HCT116 (cell line): ENCODE data around the gene CPNE4. TPM values are rescaled to one million over a fixed set of nuclear protein-coding genes. Genes with fewer than 3 reads are reported as not detected.

Source experiments
- ATAC-seq: fragments of 200-7000 bp; cut with Tn5 transposase; 2 replicates; pipeline ENCODE4 v1.9.1; 2020; ENCODE audit warnings: mild to moderate bottlenecking, moderate library complexity
- BruUV-seq: library from RNA; stranded (reverse); fragments of 400-500 nt; replicated peaks from 2 replicates; lab custom pipeline; 2021; lab: Mats Ljungman, UMichigan
- CTCF ChIA-PET: fragments of 300-600 bp; sonication (Branson Sonifier 250); formaldehyde crosslinking; loops from one replicate; lab custom pipeline; 2021; ENCODE audit warnings: antibody characterized with exemption; lab: Charles Lee
- POLR2A ChIA-PET: fragments of 300-600, 350-600 bp; sonication (Branson Sonifier 250); formaldehyde crosslinking; loops from one replicate; lab custom pipeline; 2021; ENCODE audit warnings: antibody characterized with exemption; lab: Charles Lee
- RAD21 ChIA-PET, 2 experiments: fragments of 300-600 bp; sonication (Branson Sonifier 250); formaldehyde crosslinking; loops; one replicate each; lab custom pipeline; 2023; ENCODE audit warnings: low total read pairs in 2 of 2; ENCODE audit not compliant: uncharacterized antibody in 2 of 2, unreplicated experiment in 2 of 2, low non-redundant PET in 1 of 2; lab: Charles Lee
- DNase-seq: peaks from one replicate; pipeline ENCODE4 v3.0.0-alpha.2; 2010; ENCODE audit warnings: low read depth, low spot score
- H2AFZ ChIP-seq: fragments of 200-600 bp; shearing (Covaris generic), sonication (generic); 2 replicates; pipeline ENCODE4 v1.6.1; 2017; ENCODE audit warnings: low read depth, mixed run types, mixed read lengths, antibody characterized with exemption, low read length; ENCODE audit not compliant: poor library complexity, severe bottlenecking
- H3K27ac ChIP-seq: 2 replicates; pipeline ENCODE4 v1.5.1; 2012; ENCODE audit warnings: low read depth, low read length
- H3K27me3 ChIP-seq: fragments of 200-600 bp; sonication (generic); 2 replicates; pipeline ENCODE4 v1.6.1; 2016; ENCODE audit warnings: mixed run types, low read length, mixed read lengths; ENCODE audit not compliant: insufficient read depth
- H3K36me3 ChIP-seq, 2 experiments: fragments of 200-500 bp in 1 of 2; fragments of 200-600 bp in 1 of 2; sonication (Bioruptor generic) in 1 of 2; sonication (generic) in 1 of 2; 2 replicates each; pipeline versions ENCODE4 v1.5.1 to v1.6.1; 2014 to 2016; ENCODE audit warnings: low read length in 2 of 2, inconsistent platforms in 1 of 2, mixed read lengths in 1 of 2, mixed run types in 1 of 2; ENCODE audit not compliant: insufficient read depth in 2 of 2, control insufficient read depth in 1 of 2
- H3K4me1 ChIP-seq, 2 experiments: fragments of 200-600 bp in 1 of 2; sonication (generic) in 1 of 2; 2 replicates each; pipeline versions ENCODE4 v1.5.1 to v1.6.1; 2012 to 2017; ENCODE audit warnings: low read length in 2 of 2, inconsistent platforms in 1 of 2, mild to moderate bottlenecking in 1 of 2, mixed read lengths in 1 of 2, mixed run types in 1 of 2, moderate library complexity in 1 of 2; ENCODE audit not compliant: insufficient read depth in 2 of 2, control insufficient read depth in 1 of 2
- H3K4me2 ChIP-seq: fragments of 200-600 bp; sonication (generic); 2 replicates; pipeline ENCODE4 v1.6.1; 2017; ENCODE audit warnings: mixed run types, low read length, mixed read lengths
- H3K4me3 ChIP-seq, 2 experiments: fragments of 200-600 bp in 1 of 2; sonication (generic) in 1 of 2; replicated peaks in 1 of 2; 2 replicates each; pipeline ENCODE4 v1.5.1; 2011 to 2016; ENCODE audit warnings: low read length in 2 of 2, control low read depth in 1 of 2, low read depth in 1 of 2, mild to moderate bottlenecking in 1 of 2, mixed read lengths in 1 of 2, mixed run types in 1 of 2
- H3K79me2 ChIP-seq: fragments of 200-600 bp; sonication (generic); 2 replicates; pipeline ENCODE4 v1.6.1; 2017; ENCODE audit warnings: mild to moderate bottlenecking, mixed run types, low read length, moderate library complexity, mixed read lengths; ENCODE audit not compliant: insufficient read depth
- H3K9ac ChIP-seq: fragments of 200-600 bp; sonication (generic); 2 replicates; pipeline ENCODE4 v1.6.1; 2016; ENCODE audit warnings: low read length, mixed read lengths
- H3K9me2 ChIP-seq: fragments of 200-600 bp; sonication (generic), shearing (Covaris generic); 2 replicates; pipeline ENCODE4 v1.6.1; 2017; ENCODE audit warnings: mixed run types, mild to moderate bottlenecking, moderate library complexity; ENCODE audit not compliant: insufficient read depth
- H3K9me3 ChIP-seq, 2 experiments: fragments of 200-500 bp in 1 of 2; fragments of 200-600 bp in 1 of 2; sonication (Bioruptor generic) in 1 of 2; sonication (generic) in 1 of 2; 2 replicates each; pipeline ENCODE4 v1.6.1; 2014 to 2017; ENCODE audit warnings: low read length in 2 of 2, mixed read lengths in 2 of 2, inconsistent platforms in 1 of 2, low read depth in 1 of 2, mild to moderate bottlenecking in 1 of 2, mixed run types in 1 of 2, moderate library complexity in 1 of 2; ENCODE audit not compliant: control insufficient read depth in 1 of 2, insufficient read depth in 1 of 2
- H4K20me1 ChIP-seq: fragments of 200-600 bp; sonication (generic), shearing (Covaris generic); 2 replicates; pipeline ENCODE4 v1.6.1; 2017; ENCODE audit warnings: mixed run types, mild to moderate bottlenecking, moderate library complexity; ENCODE audit not compliant: insufficient read depth
- CEBPB ChIP-seq: IDR thresholded peaks from 2 replicates; pipeline ENCODE4 v1.6.1; 2012; ENCODE audit warnings: low read depth
- ELF1 ChIP-seq: IDR thresholded peaks from 2 replicates; pipeline ENCODE4 v1.6.1; 2012; ENCODE audit warnings: low read depth, borderline replicate concordance
- FOSL1 ChIP-seq: IDR thresholded peaks from 2 replicates; pipeline ENCODE4 v1.6.1; 2012; ENCODE audit warnings: low read depth
- POLR2A ChIP-seq: IDR thresholded peaks from 2 replicates; pipeline ENCODE4 v1.7.0; 2011; ENCODE audit warnings: borderline replicate concordance; ENCODE audit not compliant: insufficient read depth, insufficient read length; ENCODE audit errors: extremely low read depth
- POLR2AphosphoS5 ChIP-seq: IDR thresholded peaks from 2 replicates; pipeline ENCODE4 v1.6.1; 2011; ENCODE audit warnings: mild to moderate bottlenecking, low read depth, low read length, moderate library complexity
- RAD21 ChIP-seq: IDR thresholded peaks from 2 replicates; pipeline ENCODE4 v1.6.1; 2012; ENCODE audit warnings: low read depth, mild to moderate bottlenecking
- SIN3A ChIP-seq: IDR thresholded peaks from 2 replicates; pipeline ENCODE4 v1.6.1; 2012; ENCODE audit warnings: low read depth
- SP1 ChIP-seq: IDR thresholded peaks from 2 replicates; pipeline ENCODE4 v1.6.1; 2012; ENCODE audit warnings: low read depth
- SRF ChIP-seq: IDR thresholded peaks from 2 replicates; pipeline ENCODE4 v1.6.1; 2012; ENCODE audit warnings: low read depth
- YY1 ChIP-seq: IDR thresholded peaks from 2 replicates; pipeline ENCODE4 v1.6.1; 2011; ENCODE audit warnings: low read length, low read depth, moderate library complexity, mild to moderate bottlenecking; ENCODE audit not compliant: insufficient replicate concordance; ENCODE audit errors: extremely low read depth
- ZFX ChIP-seq: fragments of 450-650 bp; IDR thresholded peaks from 2 replicates; pipeline ENCODE4 v1.6.1; 2017
- intact Hi-C: fragments of 100-400 bp; cut with micrococcal nuclease; formaldehyde crosslinking; loops from 2 replicates; pipeline ENCODE4 v1.10.0; 2022
- total RNA-seq: library from RNA; stranded (reverse); gene quantifications from one replicate; pipeline ENCODE4 v1.2.1, GENCODE V29; 2021; ENCODE audit not compliant: unreplicated experiment
- TF ChIP-seq, protein P1 (sequence below): IDR thresholded peaks from 2 replicates; pipeline ENCODE4 v1.6.1; 2012
- TF ChIP-seq, protein P2 (sequence below): IDR thresholded peaks from 2 replicates; pipeline ENCODE4 v1.6.1; 2012; ENCODE audit warnings: low read depth

CPNE4 gene
- total RNA-seq, 1 experiment from 2014 or later = not detected

DNA sequence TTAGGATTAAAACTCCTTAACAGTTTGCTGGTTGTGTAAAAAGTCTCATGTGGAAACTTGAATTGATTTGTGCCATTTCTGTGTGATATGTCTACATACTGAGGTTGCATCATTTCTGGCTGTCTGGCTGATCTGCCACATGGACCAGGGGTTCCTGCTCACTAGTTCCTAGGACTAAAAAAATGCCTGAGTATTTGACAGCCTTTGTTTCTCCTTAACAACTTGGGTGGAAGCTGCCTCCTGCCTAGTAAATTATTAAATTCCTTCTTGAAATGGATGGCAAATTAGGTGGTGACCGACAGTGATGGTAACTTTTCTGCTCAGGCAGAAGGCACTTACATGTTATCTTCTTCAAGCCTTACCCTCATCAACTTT, 305.2 kb downstream of the CPNE4 start:
- CTCF ChIA-PET = no interaction called here
- RAD21 ChIA-PET = no interaction called here
- no peak overlapping the region for H3K9ac ChIP-seq
- H2AFZ ChIP-seq = no peak overlapping the region
- DNase-seq = no peak
- POLR2A ChIA-PET = no interaction called here
- intact Hi-C loops = no loop called here
- H3K9me2 ChIP-seq = no peaks in the 10 kb centered on the region
- H4K20me1 ChIP-seq = no peaks in the 10 kb centered on the region
- H3K27ac ChIP-seq = no peak overlapping the region
- no peak overlapping the region for H3K4me3 ChIP-seq
- no peak for ATAC-seq
- no peaks in the 10 kb centered on the region for H3K4me1 ChIP-seq
- no TSS peak for BruUV-seq
- H3K36me3 ChIP-seq = no peaks in the 10 kb centered on the region
- peaks cover 35% of the 10 kb centered on the region for H3K27me3 ChIP-seq
- TF ChIP-seq SIN3A (no peak), SP1 (no peak), RAD21 (no peak), FOSL1 (no peak), YY1 (no peak), ZFX (no peak), ELF1 (no peak), SRF (no peak)
- TF ChIP-seq, protein P1, sequence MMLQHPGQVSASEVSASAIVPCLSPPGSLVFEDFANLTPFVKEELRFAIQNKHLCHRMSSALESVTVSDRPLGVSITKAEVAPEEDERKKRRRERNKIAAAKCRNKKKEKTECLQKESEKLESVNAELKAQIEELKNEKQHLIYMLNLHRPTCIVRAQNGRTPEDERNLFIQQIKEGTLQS = no peak
- H3K4me2 ChIP-seq = no peak overlapping the region
- H3K79me2 ChIP-seq = no peaks in the 10 kb centered on the region
- no peaks in the 10 kb centered on the region for H3K9me3 ChIP-seq

DNA sequence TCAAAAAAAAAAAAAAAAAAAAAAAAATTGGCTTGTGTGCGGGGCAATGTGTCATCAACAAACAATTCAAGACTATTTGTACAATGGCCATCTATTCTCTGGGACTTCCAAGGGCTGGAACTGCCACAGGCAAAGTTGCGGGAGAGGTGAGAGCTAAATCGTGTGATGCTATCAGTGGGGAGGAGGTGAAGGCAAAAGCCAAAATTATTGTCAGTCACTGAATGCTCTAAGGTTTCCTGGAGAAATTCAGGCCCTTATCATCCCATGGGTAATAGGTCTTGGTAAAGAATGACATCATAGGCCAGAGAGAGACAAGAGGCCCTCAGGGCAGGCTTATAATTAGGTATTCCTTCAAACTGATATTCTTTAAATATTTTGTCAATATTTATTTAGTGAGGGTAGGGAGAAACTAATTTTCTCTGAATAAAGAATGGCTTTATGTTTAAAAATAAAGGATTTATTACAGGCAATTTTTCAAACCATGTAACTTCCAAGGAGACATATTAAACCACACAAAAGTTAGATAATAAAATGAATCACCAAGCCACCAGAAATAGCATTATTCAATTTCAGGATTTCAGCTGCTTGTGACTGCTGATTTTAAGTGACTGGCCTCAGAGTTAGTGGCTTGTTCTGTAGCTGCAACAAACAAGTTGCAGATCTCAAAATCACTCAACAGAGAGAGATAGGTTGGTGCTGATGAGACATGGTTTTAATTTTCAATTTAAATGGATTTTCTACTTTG, 305.7 kb downstream of the CPNE4 start:
- Histone ChIP-seq H3K4me1 (no peaks in the 10 kb centered on the region), H3K9me2 (no peaks in the 10 kb centered on the region), H3K79me2 (no peaks in the 10 kb centered on the region), H3K4me2 (no peak overlapping the region), H3K9ac (no peak overlapping the region), H3K9me3 (no peaks in the 10 kb centered on the region), H4K20me1 (no peaks in the 10 kb centered on the region), H3K27me3 (peaks cover 41% of the 10 kb centered on the region), H3K36me3 (no peaks in the 10 kb centered on the region), H3K4me3 (no peak overlapping the region), H3K27ac (no peak overlapping the region), H2AFZ (no peak overlapping the region)
- DNase-seq (no peak), ATAC-seq (no peak)
- no peak for TF ChIP-seq FOSL1
- TF ChIP-seq RAD21 = no peak
- TF ChIP-seq POLR2A = no peak
- TF ChIP-seq CEBPB = no peak
- no peak for TF ChIP-seq POLR2AphosphoS5
- TF ChIP-seq, protein P2, sequence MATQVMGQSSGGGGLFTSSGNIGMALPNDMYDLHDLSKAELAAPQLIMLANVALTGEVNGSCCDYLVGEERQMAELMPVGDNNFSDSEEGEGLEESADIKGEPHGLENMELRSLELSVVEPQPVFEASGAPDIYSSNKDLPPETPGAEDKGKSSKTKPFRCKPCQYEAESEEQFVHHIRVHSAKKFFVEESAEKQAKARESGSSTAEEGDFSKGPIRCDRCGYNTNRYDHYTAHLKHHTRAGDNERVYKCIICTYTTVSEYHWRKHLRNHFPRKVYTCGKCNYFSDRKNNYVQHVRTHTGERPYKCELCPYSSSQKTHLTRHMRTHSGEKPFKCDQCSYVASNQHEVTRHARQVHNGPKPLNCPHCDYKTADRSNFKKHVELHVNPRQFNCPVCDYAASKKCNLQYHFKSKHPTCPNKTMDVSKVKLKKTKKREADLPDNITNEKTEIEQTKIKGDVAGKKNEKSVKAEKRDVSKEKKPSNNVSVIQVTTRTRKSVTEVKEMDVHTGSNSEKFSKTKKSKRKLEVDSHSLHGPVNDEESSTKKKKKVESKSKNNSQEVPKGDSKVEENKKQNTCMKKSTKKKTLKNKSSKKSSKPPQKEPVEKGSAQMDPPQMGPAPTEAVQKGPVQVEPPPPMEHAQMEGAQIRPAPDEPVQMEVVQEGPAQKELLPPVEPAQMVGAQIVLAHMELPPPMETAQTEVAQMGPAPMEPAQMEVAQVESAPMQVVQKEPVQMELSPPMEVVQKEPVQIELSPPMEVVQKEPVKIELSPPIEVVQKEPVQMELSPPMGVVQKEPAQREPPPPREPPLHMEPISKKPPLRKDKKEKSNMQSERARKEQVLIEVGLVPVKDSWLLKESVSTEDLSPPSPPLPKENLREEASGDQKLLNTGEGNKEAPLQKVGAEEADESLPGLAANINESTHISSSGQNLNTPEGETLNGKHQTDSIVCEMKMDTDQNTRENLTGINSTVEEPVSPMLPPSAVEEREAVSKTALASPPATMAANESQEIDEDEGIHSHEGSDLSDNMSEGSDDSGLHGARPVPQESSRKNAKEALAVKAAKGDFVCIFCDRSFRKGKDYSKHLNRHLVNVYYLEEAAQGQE = no peak
- TF ChIP-seq SRF = no peak
- TF ChIP-seq SP1 = no peak
- intact Hi-C loops = no loop called here
- ChIA-PET RAD21 (no interaction called here), POLR2A (no interaction called here), CTCF (no interaction called here)
- no TSS peak for BruUV-seq
